ENCODE results near the gene CACNA1S.

GRCh38 chr1:201004154-201004553 is 108.1 kb downstream of the CACNA1S start:
- TF ChIP-seq CTCF (IDR thresholded peaks at IDR 0.05; ENCODE audit: insufficient read depth, low read length, poor library complexity, severe bottlenecking) (no peak), EZH2phosphoT487 (conservative IDR thresholded peaks at IDR 0.05; ENCODE audit: low read length) (no peak)
